ENCODE results near the gene ZNF630.

GRCh38 chrX:48059296-48059639 is 12.2 kb downstream of the ZNF630 start:
- TF ChIP-seq, protein P1, sequence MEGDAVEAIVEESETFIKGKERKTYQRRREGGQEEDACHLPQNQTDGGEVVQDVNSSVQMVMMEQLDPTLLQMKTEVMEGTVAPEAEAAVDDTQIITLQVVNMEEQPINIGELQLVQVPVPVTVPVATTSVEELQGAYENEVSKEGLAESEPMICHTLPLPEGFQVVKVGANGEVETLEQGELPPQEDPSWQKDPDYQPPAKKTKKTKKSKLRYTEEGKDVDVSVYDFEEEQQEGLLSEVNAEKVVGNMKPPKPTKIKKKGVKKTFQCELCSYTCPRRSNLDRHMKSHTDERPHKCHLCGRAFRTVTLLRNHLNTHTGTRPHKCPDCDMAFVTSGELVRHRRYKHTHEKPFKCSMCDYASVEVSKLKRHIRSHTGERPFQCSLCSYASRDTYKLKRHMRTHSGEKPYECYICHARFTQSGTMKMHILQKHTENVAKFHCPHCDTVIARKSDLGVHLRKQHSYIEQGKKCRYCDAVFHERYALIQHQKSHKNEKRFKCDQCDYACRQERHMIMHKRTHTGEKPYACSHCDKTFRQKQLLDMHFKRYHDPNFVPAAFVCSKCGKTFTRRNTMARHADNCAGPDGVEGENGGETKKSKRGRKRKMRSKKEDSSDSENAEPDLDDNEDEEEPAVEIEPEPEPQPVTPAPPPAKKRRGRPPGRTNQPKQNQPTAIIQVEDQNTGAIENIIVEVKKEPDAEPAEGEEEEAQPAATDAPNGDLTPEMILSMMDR (conservative IDR thresholded peaks at IDR 0.05; ENCODE audit: low read length), result no peak
- TF ChIP-seq EZH2phosphoT487 (IDR thresholded peaks at IDR 0.05; ENCODE audit: borderline replicate concordance), result no peak

All from Loucy (cell line).